ENCODE results near the gene CTNNBL1. TPM values are rescaled to one million over a fixed set of nuclear protein-coding genes. Genes with fewer than 3 reads are reported as not detected.
A peak's percentile ranks its signal among the peaks of the same experiment; 100 is the strongest.

The CTNNBL1 gene
- total RNA-seq, 1 donor from 2014 or later = 30.0 TPM

- peak; percentile 41 for DNase-seq (ENCODE audit: low read depth)
- no peak for FAIRE-seq
- no peak for TF ChIP-seq CTCF (IDR thresholded peaks at IDR 0.05; ENCODE audit: insufficient read depth, low read length, severe bottlenecking)
- no peaks in the 10 kb centered on the region for H3K36me3 ChIP-seq (ENCODE audit: control insufficient read depth, insufficient read depth, low read length)
- no peak overlapping the region for H3K4me3 ChIP-seq (ENCODE audit: low read depth, low read length)
- H3K27me3 ChIP-seq (ENCODE audit: control insufficient read depth, insufficient read depth, low read length) = no peaks in the 10 kb centered on the region
Measured at GRCh38 chr20:37911838-37912281, 218.0 kb downstream of the CTNNBL1 start.

GRCh38 chr20:37912874-37913273 is 219.0 kb downstream of the CTNNBL1 start:
- no peak for DNase-seq (ENCODE audit: low read depth)
- H3K4me3 ChIP-seq (ENCODE audit: low read depth, low read length) = no peak overlapping the region
- no peak for TF ChIP-seq CTCF (IDR thresholded peaks at IDR 0.05; ENCODE audit: insufficient read depth, low read length, severe bottlenecking)
- H3K36me3 ChIP-seq (ENCODE audit: control insufficient read depth, insufficient read depth, low read length) = no peaks in the 10 kb centered on the region
- no peak for FAIRE-seq
- H3K27me3 ChIP-seq (ENCODE audit: control insufficient read depth, insufficient read depth, low read length) = no peaks in the 10 kb centered on the region

GRCh38 chr20:37913567-37914366 is 219.9 kb downstream of the CTNNBL1 start:
- FAIRE-seq (no peak), DNase-seq (ENCODE audit: low read depth) (no peak)
- Histone ChIP-seq H3K4me3 (ENCODE audit: low read depth, low read length) (no peak overlapping the region), H3K36me3 (ENCODE audit: control insufficient read depth, insufficient read depth, low read length) (no peaks in the 10 kb centered on the region), H3K27me3 (ENCODE audit: control insufficient read depth, insufficient read depth, low read length) (no peaks in the 10 kb centered on the region)
- TF ChIP-seq CTCF (IDR thresholded peaks at IDR 0.05; ENCODE audit: insufficient read depth, low read length, severe bottlenecking) = no peak

- FAIRE-seq = no peak
- no peak for TF ChIP-seq CTCF (IDR thresholded peaks at IDR 0.05; ENCODE audit: insufficient read depth, low read length, severe bottlenecking)
- no peak for DNase-seq (ENCODE audit: low read depth)
- H3K4me3 ChIP-seq (ENCODE audit: low read depth, low read length) = no peak overlapping the region
- H3K36me3 ChIP-seq (ENCODE audit: control insufficient read depth, insufficient read depth, low read length) = no peaks in the 10 kb centered on the region
- no peaks in the 10 kb centered on the region for H3K27me3 ChIP-seq (ENCODE audit: control insufficient read depth, insufficient read depth, low read length)
Measured at GRCh38 chr20:37914367-37914671, 220.5 kb downstream of the CTNNBL1 start.

- Histone ChIP-seq H3K36me3 (ENCODE audit: control insufficient read depth, insufficient read depth, low read length) (no peaks in the 10 kb centered on the region), H3K27me3 (ENCODE audit: control insufficient read depth, insufficient read depth, low read length) (no peaks in the 10 kb centered on the region), H3K4me3 (ENCODE audit: low read depth, low read length) (no peak overlapping the region)
- DNase-seq (ENCODE audit: low read depth) (no peak), FAIRE-seq (no peak)
- no peak for TF ChIP-seq CTCF (IDR thresholded peaks at IDR 0.05; ENCODE audit: insufficient read depth, low read length, severe bottlenecking)
Measured at GRCh38 chr20:37914672-37915433, 221.0 kb downstream of the CTNNBL1 start.

All from bronchial epithelial cell (primary cell).